ENCODE data around the gene RYR2.
"Not testable (repeated sequence)": the region's sequence is repeated elsewhere in the genome, so short reads cannot be mapped to it uniquely, and the experiment has no call there.

The RYR2 gene

DNA sequence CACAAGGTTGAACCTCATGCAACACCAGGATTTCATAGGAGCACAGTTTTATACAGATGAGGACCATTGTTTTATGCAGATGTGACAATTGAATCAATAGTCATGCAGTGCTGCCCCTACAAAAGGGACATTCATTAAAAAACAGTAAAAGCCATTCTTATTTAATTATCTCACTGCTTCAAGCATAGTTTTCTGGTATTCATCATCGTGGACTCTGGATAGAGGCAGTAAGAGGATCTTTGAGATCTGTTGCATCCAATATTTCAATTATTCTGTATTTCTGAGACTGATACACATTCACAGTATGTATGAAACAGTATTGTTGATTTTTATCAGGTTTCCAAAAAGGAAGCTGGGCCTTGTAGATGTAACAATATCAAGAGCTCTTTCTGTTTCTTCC, 237.6 kb downstream of the RYR2 start:
- no peak for DNase-seq

DNA sequence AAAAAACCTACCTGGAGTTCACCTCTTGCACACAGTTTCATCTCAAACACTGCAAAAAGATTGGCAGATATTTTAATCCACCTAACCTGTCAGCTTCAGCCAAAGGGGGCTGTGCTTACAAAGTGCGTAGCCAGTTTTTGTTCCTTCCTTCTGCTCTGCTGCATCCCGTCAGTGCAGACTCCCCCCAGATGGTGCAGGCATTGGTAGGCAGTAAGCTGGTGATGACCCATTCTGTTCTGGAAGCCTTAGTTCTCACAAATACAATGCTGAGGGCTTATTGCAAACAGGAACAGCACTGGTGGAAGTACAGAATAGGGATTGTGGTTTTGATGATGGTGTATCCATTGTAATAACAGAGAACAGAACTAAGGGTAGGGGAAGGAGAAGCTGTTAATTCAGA, 239.5 kb downstream of the RYR2 start:
- DNase-seq = no peak

- DNase-seq = no peak
Observed at GRCh38 chr1:237282208-237282783, 240.3 kb downstream of the RYR2 start.

DNA sequence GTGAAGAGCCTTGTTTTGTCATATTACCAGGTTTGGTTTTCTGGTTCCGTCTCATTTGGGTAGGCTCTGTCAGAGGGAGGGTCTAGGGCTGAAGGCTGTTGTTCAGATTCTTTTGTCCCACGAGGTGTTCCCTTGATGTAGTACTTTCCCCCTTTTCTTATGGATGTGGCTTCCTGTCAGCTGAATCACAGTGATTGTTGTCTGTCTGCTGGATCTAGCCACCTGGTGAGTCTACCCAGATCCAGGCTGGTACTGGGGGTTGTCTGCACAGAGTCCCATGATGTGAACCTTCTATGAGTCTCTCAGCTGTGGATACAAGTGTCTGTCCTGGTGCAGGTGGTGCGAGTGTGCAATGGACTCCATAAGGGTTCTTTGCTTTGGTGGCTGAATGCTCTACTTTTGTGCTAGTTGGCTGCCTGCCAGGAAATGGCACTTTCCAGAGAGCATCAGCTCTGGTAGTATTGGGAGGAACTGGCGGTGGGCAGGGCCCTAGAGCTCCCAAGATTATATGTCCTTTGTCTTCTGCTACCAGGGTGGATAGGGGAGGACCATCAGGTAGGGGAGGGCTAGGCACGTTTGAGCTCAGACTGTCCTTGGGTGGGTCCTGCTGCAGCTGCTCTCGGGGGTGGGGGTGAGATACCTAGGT, 246.0 kb downstream of the RYR2 start:
- peak; percentile 57 for DNase-seq

- DNase-seq = no peak
Observed at GRCh38 chr1:237293804-237294203, 251.8 kb downstream of the RYR2 start.

DNA sequence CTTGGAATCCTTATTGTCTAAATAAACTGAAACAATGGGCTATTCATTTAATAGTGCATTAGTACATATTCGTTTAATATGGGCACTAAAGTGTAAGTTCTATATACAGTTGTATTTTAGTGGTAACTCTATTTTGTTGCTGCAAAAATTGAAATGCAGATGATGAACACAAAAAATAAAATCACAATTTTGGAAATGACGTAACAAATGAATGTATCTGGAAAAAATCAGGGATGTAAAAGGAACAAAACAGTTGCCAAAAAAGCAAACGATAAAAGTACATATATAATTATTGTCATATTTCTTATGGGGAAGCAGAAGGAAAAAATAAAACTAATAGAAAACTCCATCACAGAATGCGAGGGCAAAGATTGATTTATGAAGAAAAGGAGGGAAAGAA, 254.9 kb downstream of the RYR2 start:
- no peak for DNase-seq

- DNase-seq = no peak
Observed at GRCh38 chr1:237300642-237301041, 258.7 kb downstream of the RYR2 start.

GRCh38 chr1:237303929-237304328, 261.9 kb downstream of the RYR2 start:
- DNase-seq = no peak

- DNase-seq = no peak
Observed at GRCh38 chr1:237306726-237307125, 264.7 kb downstream of the RYR2 start.

- DNase-seq = no peak
Observed at GRCh38 chr1:237309595-237310118, 267.7 kb downstream of the RYR2 start.

DNA sequence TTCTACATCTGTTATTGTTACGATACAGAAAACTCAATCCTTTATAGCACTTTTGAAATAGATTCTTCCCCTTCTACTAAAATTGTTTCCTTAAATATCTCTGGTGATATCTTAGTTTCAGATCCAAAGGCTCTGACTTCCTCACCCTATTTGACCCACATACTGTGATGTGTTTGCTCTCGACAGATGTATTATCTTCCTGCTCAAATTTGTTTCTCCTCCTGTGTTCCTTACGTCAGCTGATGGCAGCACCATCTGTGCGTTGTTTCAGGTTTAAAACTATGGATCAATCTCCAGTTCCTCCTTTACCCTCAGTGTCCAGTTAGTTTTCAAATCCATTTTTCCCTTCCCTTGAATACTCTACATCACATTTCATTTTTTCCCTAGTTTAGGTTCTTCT, 274.4 kb downstream of the RYR2 start:
- DNase-seq = no peak

- no peak for DNase-seq
Observed at GRCh38 chr1:237318748-237319147, 276.8 kb downstream of the RYR2 start.

GRCh38 chr1:237320890-237321289, 278.9 kb downstream of the RYR2 start:
- DNase-seq = no peak

DNA sequence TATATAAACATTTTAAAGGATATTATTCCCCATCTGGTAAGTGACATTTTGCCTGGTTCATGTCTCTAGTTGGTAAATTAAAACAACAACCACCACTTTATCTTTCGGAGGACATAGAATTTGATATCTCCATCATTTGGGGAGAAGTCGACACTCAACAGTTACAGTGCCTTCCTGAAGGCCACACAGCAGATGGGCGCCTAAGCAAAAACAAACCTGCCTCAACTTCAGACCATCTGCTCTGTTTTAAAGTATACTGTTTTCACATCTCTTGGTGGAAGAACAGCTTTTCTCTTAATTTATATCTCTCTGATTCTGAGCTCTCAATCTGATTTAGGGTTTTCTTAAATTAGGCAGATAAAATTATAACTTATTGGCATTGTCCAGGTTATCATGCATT, 282.2 kb downstream of the RYR2 start:
- no peak for DNase-seq

- no peak for DNase-seq
Observed at GRCh38 chr1:237327061-237327460, 285.1 kb downstream of the RYR2 start.

- DNase-seq = no peak
Observed at GRCh38 chr1:237340892-237341291, 298.9 kb downstream of the RYR2 start.

DNA sequence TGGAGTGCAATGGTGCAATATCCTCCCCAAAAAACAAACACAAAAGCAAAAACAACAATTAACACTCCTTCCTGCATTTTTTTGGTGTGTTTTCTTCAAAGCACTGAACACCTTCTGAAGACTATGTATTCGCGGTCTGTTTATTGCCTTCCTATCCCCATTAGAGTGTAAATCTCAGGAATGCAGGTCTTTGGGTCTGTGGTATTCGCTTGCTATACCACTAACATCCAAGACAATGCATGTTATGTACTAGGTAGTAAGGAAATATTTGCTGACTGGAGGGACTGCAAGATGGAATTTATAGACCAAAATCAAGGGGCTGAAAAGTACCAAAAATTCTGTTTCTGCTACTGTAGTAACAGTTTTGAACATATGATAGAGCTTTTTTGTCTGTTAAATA, 299.4 kb downstream of the RYR2 start:
- DNase-seq = no peak

GRCh38 chr1:237342730-237343129, 300.7 kb downstream of the RYR2 start:
- DNase-seq = no peak

- DNase-seq = no peak
Observed at GRCh38 chr1:237352747-237353146, 310.8 kb downstream of the RYR2 start.

GRCh38 chr1:237353918-237354317, 311.9 kb downstream of the RYR2 start:
- no peak for DNase-seq

DNA sequence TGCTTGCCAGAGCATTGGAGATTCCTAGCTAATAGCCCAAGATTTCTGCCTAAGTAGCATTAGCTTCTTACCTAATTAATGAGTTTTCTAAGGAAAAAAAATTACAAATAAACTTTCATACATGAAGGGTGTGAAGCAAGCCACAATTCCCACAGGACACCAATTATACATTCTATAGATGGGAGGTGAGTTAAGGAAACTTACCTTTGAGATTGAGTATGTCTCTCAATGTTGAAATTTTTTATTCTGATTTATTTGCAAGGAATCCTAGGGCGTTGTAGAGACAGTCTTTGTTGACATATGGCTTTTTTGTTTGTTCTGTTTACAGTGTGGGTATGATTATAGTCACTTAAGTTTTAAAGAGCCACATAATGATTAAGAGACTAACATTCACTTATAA, 313.0 kb downstream of the RYR2 start:
- DNase-seq = no peak

DNA sequence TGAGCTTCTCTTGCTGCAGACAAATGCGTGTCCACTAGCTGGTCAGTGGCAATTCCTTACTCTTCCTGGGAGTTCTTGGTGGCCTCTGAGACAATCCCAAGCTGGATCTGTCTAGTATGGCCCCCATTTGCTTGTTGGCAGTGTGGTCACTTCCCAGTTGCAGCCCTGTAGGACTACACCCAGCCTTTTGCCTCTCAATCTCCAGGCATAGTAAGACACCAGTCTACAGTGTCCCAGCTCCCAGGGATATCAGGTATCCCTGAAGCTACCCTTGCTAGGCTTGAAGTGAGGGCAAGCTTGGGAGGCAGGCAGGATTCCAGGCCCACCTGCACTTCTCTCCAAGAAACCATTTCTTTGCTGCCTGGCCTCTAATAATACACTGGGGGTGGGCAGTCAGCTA, 316.6 kb downstream of the RYR2 start:
- DNase-seq = no peak

GRCh38 chr1:237367758-237368157, 325.8 kb downstream of the RYR2 start:
- no peak for DNase-seq

DNA sequence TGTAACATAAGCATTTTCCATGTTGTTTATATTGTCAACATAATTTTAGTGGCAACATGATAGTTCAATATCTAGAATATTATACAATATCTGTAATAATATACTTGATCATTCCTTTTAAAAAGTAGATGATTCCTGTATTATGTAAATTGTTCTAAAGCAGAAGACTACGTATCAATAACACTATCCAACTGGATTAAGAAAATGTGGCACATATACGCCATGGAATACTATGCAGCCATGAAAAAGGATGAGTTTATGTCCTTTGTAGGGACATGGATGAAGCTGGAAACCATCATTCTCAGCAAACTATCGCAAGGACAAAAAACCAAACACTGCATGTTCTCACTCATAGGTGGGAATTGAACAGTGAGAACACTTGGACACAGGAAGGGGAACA, 329.5 kb downstream of the RYR2 start:
- not testable (repeated sequence) for DNase-seq

DNA sequence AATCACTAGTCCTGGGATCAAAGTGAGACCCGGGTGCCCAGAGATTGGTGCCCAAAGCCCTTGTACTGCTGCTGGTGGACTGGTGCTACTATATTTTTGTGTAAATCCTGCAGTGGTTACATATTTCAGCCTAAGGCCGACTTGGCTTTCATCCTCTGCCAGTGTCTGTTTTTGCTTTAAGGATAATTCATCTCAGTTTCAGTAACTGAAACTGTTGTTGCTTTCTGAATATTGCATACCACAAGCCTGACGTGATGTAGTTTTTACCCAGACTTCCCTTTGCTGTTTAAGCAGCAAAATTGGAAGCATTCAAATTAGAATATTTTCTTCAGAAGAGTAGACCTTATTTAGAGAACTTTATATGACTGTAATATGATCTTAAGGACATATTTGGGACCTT, 341.8 kb downstream of the RYR2 start:
- DNase-seq = no peak

Data from NCI-H510A (cell line).